COLO668 (cell line): Measurements from ENCODE around the gene SPTBN5.
"Not testable (repeated sequence)": the region's sequence is repeated elsewhere in the genome, so short reads cannot be mapped to it uniquely, and the experiment has no call there.

Experiments
- DNase-seq: peaks from one replicate; lab custom pipeline; 2025; ENCODE audit not compliant: unreplicated experiment; lab: John Stamatoyannopoulos, UW

Gene SPTBN5

DNA sequence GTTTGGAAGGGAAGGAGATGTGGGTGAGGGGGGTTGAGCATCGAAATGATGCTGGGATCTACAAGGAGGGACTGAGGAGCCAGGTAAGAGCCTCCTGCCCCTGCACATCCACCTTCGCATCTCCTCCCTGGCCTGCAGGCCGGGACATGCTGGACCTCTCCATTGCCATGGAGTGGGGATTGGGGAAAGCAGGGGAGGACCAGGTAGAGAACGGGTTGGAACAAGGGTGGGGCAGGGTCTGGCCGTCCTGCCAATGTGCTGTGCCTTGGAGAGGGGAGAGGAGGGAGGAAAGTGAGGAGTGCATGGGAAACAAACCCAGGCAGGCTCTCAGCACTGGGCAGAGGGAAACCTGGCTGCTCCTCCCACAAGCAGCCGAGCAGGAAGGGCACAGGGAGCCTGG is 44.6 kb downstream of the SPTBN5 start:
- no peak for DNase-seq

- DNase-seq, result no peak
These were observed 45.2 kb downstream of the SPTBN5 start for GRCh38 chr15:41848631-41849030.

DNA sequence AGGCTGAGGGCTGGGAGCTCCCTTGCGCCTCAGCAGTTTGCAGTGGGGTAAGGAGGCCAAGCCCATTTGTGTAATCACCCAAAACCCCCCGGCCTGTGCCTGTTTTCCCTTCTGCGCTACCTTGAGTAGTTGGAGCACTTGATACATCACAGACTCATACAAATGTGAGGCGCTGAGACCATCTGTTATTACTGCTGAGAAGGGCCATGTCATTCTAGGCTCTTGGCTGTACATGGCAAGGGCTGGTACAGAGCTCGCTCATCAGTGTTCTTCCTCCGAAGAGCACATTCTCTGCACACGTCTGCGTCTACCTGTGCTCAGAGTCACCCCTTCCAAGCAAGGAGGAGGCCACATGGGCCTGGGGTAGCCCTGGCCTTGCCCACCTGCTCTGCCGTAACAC is 45.9 kb downstream of the SPTBN5 start:
- no peak for DNase-seq

DNA sequence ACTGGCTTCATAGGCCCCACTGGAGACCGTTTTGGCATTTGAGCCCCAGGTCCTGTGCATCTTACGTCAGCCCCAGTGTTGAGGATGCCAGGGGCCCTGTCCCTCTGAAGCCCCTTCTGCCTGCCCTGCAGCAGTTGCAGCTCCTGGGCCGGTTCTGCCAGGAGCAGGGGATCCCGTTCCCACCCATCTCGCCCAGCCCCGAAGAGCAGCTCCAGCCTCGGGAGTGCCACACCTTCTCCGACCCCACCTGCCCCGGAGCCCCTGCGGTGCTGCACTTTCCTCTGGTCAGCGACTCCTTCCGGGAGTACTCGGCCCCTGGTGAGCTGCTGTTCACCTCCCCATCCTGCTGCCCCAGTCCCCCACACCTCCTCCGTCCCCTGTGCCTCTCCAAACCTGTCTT is 46.6 kb downstream of the SPTBN5 start:
- DNase-seq, result no peak

GRCh38 chr15:41844814-41845213 is 49.0 kb downstream of the SPTBN5 start:
- DNase-seq, result no peak

DNA sequence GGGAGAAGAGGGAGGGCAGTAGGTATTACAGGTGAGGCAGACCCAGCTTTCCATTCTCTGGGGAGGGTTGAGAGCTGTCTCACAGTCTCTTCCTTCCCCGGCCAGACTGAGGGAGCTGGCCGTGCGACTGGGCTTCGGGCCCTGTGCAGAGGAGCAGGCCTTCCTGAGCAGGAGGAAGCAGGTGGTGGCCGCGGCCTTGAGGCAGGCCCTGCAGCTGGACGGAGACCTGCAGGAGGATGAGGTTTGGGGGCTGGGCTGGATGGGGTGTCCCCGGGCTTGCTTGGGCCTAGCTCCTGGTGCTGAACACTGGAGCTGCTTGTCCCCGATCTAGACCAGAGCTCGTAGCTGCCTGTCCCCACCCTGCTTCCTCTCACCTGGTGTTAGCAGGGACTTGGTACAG is 50.3 kb downstream of the SPTBN5 start:
- DNase-seq, result no peak

DNA sequence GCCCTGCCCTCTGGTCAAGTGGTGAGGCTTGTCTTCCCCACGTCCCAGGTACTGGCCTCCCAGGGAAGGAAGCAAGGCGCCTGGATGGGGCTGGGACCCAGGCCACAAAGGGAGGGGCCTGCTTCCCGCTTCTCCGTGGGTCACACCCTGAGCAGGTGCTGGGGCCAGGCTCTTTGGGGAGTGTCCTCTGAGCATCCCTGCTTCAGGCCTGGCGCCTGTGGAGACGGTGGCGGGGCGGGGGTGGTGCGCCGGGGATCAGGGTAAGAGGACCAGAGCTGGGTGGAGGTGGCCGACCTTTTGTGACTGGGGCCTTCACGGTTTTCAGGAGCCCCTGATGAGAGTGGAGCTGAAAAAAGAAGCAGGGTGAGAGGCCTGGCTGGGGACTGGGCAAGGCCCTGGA is 51.6 kb downstream of the SPTBN5 start:
- peak; percentile 41 for DNase-seq

- DNase-seq, result no peak
These were observed 52.7 kb downstream of the SPTBN5 start for GRCh38 chr15:41841131-41841530.

DNA sequence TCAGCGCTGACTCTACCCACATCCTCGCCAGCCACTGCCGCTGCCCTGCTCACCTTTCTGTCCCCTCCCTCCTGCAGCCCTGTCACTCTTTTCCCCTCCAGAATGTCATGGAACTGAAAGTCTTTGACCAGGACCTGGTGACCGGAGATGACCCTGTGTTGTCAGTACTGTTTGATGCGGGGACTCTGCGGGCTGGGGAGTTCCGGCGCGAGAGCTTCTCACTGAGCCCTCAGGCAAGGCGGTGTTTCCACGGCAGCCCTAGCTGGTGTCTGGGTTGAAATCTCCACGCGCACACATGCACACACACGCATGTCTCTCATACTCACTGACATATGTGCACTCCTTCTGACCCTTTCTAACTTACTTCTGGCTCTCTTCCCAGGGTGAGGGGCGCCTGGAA is 53.2 kb downstream of the SPTBN5 start:
- DNase-seq, result no peak

- DNase-seq, result no peak
These were observed 53.9 kb downstream of the SPTBN5 start for GRCh38 chr15:41839781-41840491.

DNA sequence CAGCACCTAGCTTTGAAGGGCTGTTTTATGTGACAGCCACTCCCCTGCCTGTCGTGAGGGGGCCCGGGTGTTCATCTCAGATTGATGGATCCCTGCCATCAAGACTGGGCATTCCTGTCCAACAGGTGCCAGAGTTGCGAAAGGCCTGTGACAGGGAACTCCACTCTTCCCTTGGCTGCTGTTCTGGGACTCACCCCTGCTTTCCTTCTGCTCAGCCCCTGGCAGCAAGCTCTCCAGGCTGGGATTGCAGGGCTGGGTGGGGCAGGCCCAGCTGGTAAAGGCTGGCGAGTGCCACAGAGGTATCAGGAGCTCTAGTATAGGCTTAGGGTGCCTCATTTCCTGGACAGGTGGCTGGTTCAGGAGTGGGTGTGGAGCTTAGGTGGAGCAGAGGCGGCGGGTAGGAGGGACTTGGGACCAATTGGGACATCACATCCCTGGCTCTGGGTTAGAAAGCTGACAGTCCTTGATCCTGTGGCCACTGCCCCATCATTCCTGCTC is 55.4 kb downstream of the SPTBN5 start, which contains the start of gene PLA2G4B:
TSS of gene PLA2G4B (plus strand) at position 448 of the 498 bp plus-strand sequence. CDS start 67 bp downstream, outside the sequence.
- DNase-seq, result peak; percentile 74

- DNase-seq, result no peak
These were observed 57.0 kb downstream of the SPTBN5 start for GRCh38 chr15:41836713-41837454.

GRCh38 chr15:41836073-41836472 is 57.8 kb downstream of the SPTBN5 start:
- DNase-seq, result no peak

- DNase-seq, result no peak
These were observed 59.8 kb downstream of the SPTBN5 start for GRCh38 chr15:41834096-41834495.

DNA sequence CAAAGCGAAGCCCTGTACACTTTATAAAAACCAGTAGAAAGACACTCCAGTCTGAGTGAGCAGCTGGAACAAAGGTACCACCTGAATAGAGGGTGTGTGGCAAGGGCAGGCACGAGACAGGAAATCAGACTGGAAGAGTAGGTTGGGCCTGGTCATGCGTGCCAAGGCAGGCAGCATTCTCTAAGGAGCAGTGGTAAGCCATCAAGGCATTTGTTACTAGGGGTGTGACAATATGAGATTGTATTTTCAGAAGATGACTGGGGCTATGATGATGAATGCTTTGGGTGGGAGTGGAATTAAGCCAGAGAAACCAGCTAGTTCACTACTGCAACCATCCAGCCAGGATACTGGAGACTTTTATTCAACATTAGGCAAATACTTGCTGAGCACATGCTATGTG is 61.0 kb downstream of the SPTBN5 start:
- peak; percentile 77 for DNase-seq

- no peak for DNase-seq
These were observed 61.6 kb downstream of the SPTBN5 start for GRCh38 chr15:41832208-41832607.

DNA sequence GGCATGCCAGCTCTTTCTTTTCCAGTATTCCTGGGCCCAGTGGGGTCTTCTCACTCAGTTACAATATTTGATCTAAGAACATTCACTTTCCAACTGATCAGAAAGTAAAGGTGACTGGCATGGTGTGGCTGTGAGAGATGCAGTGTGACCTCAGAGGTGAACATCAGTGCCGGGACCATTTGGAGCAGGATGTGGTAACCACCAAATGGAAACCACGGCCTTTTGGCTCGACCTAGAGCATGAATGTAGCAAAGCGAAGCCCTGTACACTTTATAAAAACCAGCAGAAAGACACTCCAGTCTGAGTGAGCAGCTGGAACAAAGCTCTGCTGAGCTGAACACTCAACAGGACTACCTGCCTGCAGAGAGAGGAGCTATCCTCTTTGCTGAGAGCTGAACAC is 62.6 kb downstream of the SPTBN5 start:
- DNase-seq, result not testable (repeated sequence)

DNA sequence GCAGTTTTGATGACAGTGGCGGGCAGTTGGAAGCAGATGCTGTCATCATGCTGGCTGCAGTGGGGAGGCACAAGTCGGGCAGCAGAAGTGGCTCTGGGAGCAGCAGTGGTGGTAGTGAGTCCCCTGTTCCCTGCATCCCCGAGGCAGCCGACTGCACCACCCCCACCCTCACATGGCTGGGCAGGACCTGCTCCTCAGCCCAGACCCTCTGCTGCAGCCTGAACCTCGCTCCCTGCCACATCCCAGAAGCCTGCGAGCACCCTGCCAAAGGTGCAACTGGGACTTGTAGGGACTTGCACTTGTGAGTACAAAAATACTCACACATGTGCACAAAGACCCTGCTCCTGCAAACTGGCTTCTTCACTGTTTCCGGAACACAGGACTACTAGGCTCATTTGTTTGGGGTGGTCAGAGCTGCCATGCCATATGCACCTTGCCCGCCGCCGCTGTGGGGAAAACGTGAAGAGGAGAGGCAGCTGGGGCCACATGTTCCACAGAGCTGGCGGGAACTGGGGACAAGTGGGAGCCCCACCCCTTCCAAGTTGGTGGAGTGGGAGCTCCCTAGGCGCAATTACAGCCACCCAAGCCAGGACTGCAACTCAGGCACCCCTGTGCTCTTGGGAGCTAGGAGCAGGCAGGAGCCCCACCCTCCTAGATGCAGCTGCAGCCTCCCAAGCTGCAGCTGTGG is 63.8 kb downstream of the SPTBN5 start:
- DNase-seq, result no peak

GRCh38 chr15:41828807-41829141 is 65.1 kb downstream of the SPTBN5 start:
- DNase-seq, result no peak

DNA sequence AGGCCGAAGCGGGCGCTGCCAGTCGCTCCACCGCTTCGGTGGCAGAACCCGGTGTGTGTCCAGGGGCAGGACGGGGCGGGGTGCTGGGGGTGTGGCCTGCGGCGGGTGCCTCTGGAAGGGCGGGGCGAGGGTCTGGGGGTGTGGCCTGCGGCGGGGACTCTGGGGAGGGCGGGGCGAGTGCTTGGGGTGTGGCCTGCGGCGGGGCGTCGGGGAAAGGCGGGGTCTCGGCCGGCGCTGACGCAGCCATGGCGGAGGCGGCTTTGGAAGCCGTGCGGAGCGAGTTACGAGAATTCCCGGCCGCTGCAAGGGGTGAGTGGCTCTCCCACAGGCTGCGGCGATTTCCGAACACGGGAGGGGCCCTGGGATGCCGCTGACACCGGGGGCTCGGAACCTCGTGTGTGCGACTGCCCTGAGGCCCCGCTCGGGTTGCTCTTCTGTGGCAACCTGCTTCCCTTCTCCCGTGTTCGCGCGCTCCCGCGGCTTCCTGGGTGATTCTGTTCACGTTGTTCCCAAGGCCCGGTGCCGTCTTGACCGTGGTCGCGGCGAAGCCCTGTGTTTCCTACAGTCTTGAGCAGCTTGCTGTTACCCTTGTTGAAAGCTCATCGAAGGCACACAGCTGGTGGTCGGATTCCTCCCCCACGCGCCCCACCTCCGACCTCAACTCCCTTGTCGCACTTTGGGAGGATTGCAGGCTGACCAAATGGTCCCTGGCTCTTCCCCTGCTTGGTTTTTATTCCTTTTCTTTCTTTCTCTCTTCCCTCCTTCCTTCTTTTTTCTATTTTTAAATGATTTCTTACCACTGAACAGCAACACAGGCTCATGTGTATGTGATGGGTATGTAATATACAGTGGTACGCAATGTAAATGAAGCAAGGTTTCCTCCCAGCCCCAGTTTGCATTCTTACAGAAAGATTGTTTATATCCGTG is 65.7 kb downstream of the SPTBN5 start, which contains the start of gene JMJD7:
TSS of gene JMJD7 (plus strand) at position 213 of the 927 bp plus-strand sequence. CDS start at position 246, 33 bp downstream.
- DNase-seq, result peak; percentile 93
